GM23338 (cell line): Measurements from ENCODE around the gene ADGRL3. TPM values are rescaled to one million over a fixed set of nuclear protein-coding genes. Genes with fewer than 3 reads are reported as not detected.

Source experiments
- ATAC-seq: fragments of 200-7000 bp; cut with Tn5 transposase; 3 replicates; pipeline ENCODE4 v1.9.1; 2020
- DNase-seq: peaks from one replicate; pipeline ENCODE4 v3.0.0-alpha.2; 2015; ENCODE audit warnings: low spot score
- H2AFZ ChIP-seq: fragments of 200-600 bp; sonication (generic); 2 replicates; pipeline ENCODE4 v1.8.0; 2016; ENCODE audit warnings: antibody characterized with exemption, mild to moderate bottlenecking, moderate library complexity
- H3F3A ChIP-seq: fragments of 200-600 bp; sonication (generic); replicated peaks from 2 replicates; pipeline ENCODE4 v1.8.0; 2017; ENCODE audit warnings: antibody characterized with exemption, mixed run types, low read depth
- H3K27ac ChIP-seq: fragments of 200-600 bp; sonication (generic); 2 replicates; pipeline ENCODE4 v1.6.1; 2016; ENCODE audit warnings: low read depth
- H3K27me3 ChIP-seq: fragments of 200-600 bp; sonication (generic); 2 replicates; pipeline ENCODE4 v1.8.0; 2016; ENCODE audit warnings: mild to moderate bottlenecking, mixed run types, moderate library complexity; ENCODE audit not compliant: insufficient read depth
- H3K36me3 ChIP-seq: fragments of 200-600 bp; sonication (generic); 2 replicates; pipeline ENCODE4 v1.8.0; 2016; ENCODE audit warnings: mild to moderate bottlenecking; ENCODE audit not compliant: insufficient read depth
- H3K4me1 ChIP-seq: fragments of 200-600 bp; sonication (generic); 2 replicates; pipeline ENCODE4 v1.8.0; 2016; ENCODE audit warnings: mild to moderate bottlenecking, moderate library complexity; ENCODE audit not compliant: insufficient read depth
- H3K4me2 ChIP-seq: fragments of 200-600 bp; sonication (generic); 2 replicates; pipeline ENCODE4 v1.7.1; 2017; ENCODE audit warnings: mixed run types
- H3K4me3 ChIP-seq: fragments of 200-600 bp; sonication (generic); 2 replicates; pipeline ENCODE4 v1.6.1; 2016; ENCODE audit warnings: mixed run types
- H3K79me2 ChIP-seq: fragments of 200-600 bp; sonication (generic); replicated peaks from 2 replicates; pipeline ENCODE4 v1.8.0; 2017; ENCODE audit warnings: mild to moderate bottlenecking; ENCODE audit not compliant: insufficient read depth
- H3K9me2 ChIP-seq: fragments of 200-600 bp; sonication (generic); 2 replicates; pipeline ENCODE4 v1.8.0; 2017; ENCODE audit not compliant: insufficient read depth
- H4K20me1 ChIP-seq: fragments of 200-600 bp; sonication (generic); replicated peaks from 2 replicates; pipeline ENCODE4 v1.8.0; 2017; ENCODE audit warnings: mild to moderate bottlenecking; ENCODE audit not compliant: insufficient read depth
- H3K27ac Mint-ChIP-seq: 2 replicates; pipeline ENCODE4 v1.8.0; 2020; ENCODE audit warnings: inconsistent platforms, mild to moderate bottlenecking, moderate library complexity, mixed read lengths
- H3K27me3 Mint-ChIP-seq: 3 replicates; pipeline ENCODE4 v1.8.0; 2022; ENCODE audit warnings: low read depth, mild to moderate bottlenecking, moderate library complexity, mixed read lengths, inconsistent platforms; ENCODE audit not compliant: insufficient read depth, poor library complexity
- H3K36me3 Mint-ChIP-seq: 3 replicates; pipeline ENCODE4 v1.8.0; 2021; ENCODE audit warnings: low read depth, mild to moderate bottlenecking, inconsistent platforms, moderate library complexity, mixed read lengths
- H3K4me1 Mint-ChIP-seq: 3 replicates; pipeline ENCODE4 v1.8.0; 2020; ENCODE audit warnings: mild to moderate bottlenecking, inconsistent platforms, mixed read lengths
- H3K4me3 Mint-ChIP-seq: 3 replicates; pipeline ENCODE4 v1.8.0; 2021; ENCODE audit warnings: moderate library complexity, mild to moderate bottlenecking, inconsistent platforms, mixed read lengths
- H3K9me3 Mint-ChIP-seq: 3 replicates; pipeline ENCODE4 v1.8.0; 2020; ENCODE audit warnings: moderate library complexity, mild to moderate bottlenecking, inconsistent platforms, mixed read lengths
- EZH2 ChIP-seq: fragments of 200-600 bp; sonication (generic); IDR thresholded peaks from one replicate; pipeline ENCODE4 v1.8.0; 2017; ENCODE audit warnings: antibody characterized with exemption, mild to moderate bottlenecking, low read depth; ENCODE audit not compliant: unreplicated experiment
- polyA plus RNA-seq: library from polyadenylated mRNA; unstranded; fragments of >200 nt; fragmentation: Nextera tagmentation; extraction: Ambion mirVana; gene quantifications from 2 replicates; pipeline ENCODE4 v1.2.1, GENCODE V29; 2016
- total RNA-seq: library from RNA; depleted of rRNA; stranded (reverse); fragments of >200 nt; shearing (Covaris generic); gene quantifications from 2 replicates; pipeline ENCODE4 v1.2.3, GENCODE V29; 2014
- TF ChIP-seq, protein P1 (sequence below): fragments of 250-450 bp; sonication (Bioruptor Pico); IDR thresholded peaks from 2 replicates; pipeline ENCODE4 v1.5.0; 2020; ENCODE audit warnings: mild to moderate bottlenecking, moderate library complexity
- TF ChIP-seq, protein P2 (sequence below), 2 experiments: fragments of 200-600 bp in 1 of 2; sonication (generic) in 1 of 2; conservative IDR thresholded peaks; 2 replicates each; pipeline versions ENCODE4 v1.5.1 to v1.6.1; 2016 to 2017; ENCODE audit warnings: antibody characterized with exemption in 2 of 2, low read depth in 2 of 2, mild to moderate bottlenecking in 2 of 2, moderate library complexity in 1 of 2

Gene ADGRL3
- total and polyA plus RNA-seq, 2 experiments from 2014 or later, result 9.7 to 16.5 TPM

DNA sequence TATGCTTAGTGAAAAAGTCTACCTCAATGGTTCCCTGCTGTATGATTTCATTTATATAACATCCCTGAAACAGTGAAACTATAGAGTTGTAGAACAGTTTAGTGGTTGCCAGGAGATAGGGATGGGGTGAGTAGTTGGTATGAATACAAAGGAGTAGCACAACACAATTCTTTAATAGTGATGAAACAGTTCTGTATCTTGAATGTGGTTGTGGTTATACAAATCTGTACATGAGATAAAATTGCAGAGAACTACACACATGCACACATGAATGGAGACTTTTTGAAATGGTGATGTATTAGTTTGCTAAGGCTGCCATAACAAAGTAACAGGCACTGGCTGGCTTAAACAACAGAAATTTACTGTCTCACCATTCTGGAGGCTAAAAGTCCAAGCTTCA is 677.1 kb downstream of the ADGRL3 start:
- H3K27ac Mint-ChIP-seq, result no peak overlapping the region

More for the DNA sequence above, 677.1 kb downstream of the ADGRL3 start:
- Mint-ChIP-seq H3K27me3 (no peaks in the 10 kb centered on the region), H3K9me3 (no peaks in the 10 kb centered on the region), H3K4me1 (peaks cover 7% of the 10 kb centered on the region; the same call in 2 of the 3 replicates), H3K4me3 (no peak overlapping the region), H3K36me3 (no peaks in the 10 kb centered on the region)
- Histone ChIP-seq H3K27me3 (no peaks in the 10 kb centered on the region), H3K4me3 (no peak overlapping the region), H3K9me2 (peaks cover 9% of the 10 kb centered on the region; the same call in 1 of the 2 replicates), H2AFZ (no peak overlapping the region), H3K27ac (no peak overlapping the region), H3K36me3 (no peaks in the 10 kb centered on the region), H3K79me2 (no peaks in the 10 kb centered on the region), H3F3A (no peaks in the 10 kb centered on the region), H3K4me1 (peaks cover 12% of the 10 kb centered on the region; the same call in 1 of the 2 replicates), H3K4me2 (no peak overlapping the region), H4K20me1 (no peaks in the 10 kb centered on the region)
- TF ChIP-seq EZH2, result no peak
- TF ChIP-seq, protein P1, sequence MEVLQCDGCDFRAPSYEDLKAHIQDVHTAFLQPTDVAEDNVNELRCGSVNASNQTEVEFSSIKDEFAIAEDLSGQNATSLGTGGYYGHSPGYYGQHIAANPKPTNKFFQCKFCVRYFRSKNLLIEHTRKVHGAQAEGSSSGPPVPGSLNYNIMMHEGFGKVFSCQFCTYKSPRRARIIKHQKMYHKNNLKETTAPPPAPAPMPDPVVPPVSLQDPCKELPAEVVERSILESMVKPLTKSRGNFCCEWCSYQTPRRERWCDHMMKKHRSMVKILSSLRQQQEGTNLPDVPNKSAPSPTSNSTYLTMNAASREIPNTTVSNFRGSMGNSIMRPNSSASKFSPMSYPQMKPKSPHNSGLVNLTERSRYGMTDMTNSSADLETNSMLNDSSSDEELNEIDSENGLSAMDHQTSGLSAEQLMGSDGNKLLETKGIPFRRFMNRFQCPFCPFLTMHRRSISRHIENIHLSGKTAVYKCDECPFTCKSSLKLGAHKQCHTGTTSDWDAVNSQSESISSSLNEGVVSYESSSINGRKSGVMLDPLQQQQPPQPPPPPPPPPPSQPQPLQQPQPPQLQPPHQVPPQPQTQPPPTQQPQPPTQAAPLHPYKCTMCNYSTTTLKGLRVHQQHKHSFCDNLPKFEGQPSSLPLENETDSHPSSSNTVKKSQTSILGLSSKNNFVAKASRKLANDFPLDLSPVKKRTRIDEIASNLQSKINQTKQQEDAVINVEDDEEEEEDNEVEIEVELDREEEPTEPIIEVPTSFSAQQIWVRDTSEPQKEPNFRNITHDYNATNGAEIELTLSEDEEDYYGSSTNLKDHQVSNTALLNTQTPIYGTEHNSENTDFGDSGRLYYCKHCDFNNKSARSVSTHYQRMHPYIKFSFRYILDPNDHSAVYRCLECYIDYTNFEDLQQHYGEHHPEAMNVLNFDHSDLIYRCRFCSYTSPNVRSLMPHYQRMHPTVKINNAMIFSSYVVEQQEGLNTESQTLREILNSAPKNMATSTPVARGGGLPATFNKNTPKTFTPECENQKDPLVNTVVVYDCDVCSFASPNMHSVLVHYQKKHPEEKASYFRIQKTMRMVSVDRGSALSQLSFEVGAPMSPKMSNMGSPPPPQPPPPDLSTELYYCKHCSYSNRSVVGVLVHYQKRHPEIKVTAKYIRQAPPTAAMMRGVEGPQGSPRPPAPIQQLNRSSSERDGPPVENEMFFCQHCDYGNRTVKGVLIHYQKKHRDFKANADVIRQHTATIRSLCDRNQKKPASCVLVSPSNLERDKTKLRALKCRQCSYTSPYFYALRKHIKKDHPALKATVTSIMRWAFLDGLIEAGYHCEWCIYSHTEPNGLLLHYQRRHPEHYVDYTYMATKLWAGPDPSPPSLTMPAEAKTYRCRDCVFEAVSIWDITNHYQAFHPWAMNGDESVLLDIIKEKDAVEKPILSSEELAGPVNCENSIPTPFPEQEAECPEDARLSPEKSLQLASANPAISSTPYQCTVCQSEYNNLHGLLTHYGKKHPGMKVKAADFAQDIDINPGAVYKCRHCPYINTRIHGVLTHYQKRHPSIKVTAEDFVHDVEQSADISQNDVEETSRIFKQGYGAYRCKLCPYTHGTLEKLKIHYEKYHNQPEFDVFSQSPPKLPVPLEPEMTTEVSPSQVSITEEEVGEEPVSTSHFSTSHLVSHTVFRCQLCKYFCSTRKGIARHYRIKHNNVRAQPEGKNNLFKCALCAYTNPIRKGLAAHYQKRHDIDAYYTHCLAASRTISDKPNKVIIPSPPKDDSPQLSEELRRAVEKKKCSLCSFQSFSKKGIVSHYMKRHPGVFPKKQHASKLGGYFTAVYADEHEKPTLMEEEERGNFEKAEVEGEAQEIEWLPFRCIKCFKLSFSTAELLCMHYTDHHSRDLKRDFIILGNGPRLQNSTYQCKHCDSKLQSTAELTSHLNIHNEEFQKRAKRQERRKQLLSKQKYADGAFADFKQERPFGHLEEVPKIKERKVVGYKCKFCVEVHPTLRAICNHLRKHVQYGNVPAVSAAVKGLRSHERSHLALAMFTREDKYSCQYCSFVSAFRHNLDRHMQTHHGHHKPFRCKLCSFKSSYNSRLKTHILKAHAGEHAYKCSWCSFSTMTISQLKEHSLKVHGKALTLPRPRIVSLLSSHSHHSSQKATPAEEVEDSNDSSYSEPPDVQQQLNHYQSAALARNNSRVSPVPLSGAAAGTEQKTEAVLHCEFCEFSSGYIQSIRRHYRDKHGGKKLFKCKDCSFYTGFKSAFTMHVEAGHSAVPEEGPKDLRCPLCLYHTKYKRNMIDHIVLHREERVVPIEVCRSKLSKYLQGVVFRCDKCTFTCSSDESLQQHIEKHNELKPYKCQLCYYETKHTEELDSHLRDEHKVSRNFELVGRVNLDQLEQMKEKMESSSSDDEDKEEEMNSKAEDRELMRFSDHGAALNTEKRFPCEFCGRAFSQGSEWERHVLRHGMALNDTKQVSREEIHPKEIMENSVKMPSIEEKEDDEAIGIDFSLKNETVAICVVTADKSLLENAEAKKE (CRISPR knock-in tag), result no peak
- TF ChIP-seq, protein P2, sequence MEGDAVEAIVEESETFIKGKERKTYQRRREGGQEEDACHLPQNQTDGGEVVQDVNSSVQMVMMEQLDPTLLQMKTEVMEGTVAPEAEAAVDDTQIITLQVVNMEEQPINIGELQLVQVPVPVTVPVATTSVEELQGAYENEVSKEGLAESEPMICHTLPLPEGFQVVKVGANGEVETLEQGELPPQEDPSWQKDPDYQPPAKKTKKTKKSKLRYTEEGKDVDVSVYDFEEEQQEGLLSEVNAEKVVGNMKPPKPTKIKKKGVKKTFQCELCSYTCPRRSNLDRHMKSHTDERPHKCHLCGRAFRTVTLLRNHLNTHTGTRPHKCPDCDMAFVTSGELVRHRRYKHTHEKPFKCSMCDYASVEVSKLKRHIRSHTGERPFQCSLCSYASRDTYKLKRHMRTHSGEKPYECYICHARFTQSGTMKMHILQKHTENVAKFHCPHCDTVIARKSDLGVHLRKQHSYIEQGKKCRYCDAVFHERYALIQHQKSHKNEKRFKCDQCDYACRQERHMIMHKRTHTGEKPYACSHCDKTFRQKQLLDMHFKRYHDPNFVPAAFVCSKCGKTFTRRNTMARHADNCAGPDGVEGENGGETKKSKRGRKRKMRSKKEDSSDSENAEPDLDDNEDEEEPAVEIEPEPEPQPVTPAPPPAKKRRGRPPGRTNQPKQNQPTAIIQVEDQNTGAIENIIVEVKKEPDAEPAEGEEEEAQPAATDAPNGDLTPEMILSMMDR (conservative IDR thresholded peaks at IDR 0.05; ENCODE audit: low read depth in 2 of 2), result no peak
- ATAC-seq (no peak), DNase-seq (no peak)
